ENCODE measurements around the gene MID2.
"Not testable (repeated sequence)": the region's sequence is repeated elsewhere in the genome, so short reads cannot be mapped to it uniquely, and the experiment has no call there.

GRCh38 chrX:107810053-107810452, 15.6 kb upstream of the MID2 start:
- TF ChIP-seq CTCF, POLR2A (IDR thresholded peaks at IDR 0.05): not testable (repeated sequence)
